SK-N-SH (cell line): ENCODE results near the gene GNA15. TPM values are rescaled to one million over a fixed set of nuclear protein-coding genes. Genes with fewer than 3 reads are reported as not detected.

Source experiments
- CTCF ChIA-PET: fragments of 300-600, 350-600 bp; formaldehyde crosslinking; extraction: SDS; loops from one replicate; lab custom pipeline; 2021; lab: Yijun Ruan, JAX
- POLR2A ChIA-PET: fragments of 350-600 bp; sonication (Branson Sonifier 250); formaldehyde crosslinking; extraction: SDS; loops from one replicate; lab custom pipeline; 2020; ENCODE audit warnings: antibody characterized with exemption, inconsistent platforms; lab: Yijun Ruan, JAX
- DNase-seq: peaks from one replicate; pipeline ENCODE4 v3.0.0; 2012
- H2AFZ ChIP-seq: fragments of 200-600 bp; sonication (generic); 2 replicates; pipeline ENCODE4 v1.8.1; 2016; ENCODE audit warnings: antibody characterized with exemption, mild to moderate bottlenecking, low read depth
- H3F3A ChIP-seq: fragments of 200-600 bp; sonication (generic); replicated peaks from 2 replicates; pipeline ENCODE3; 2016; ENCODE audit warnings: antibody characterized with exemption, mild to moderate bottlenecking; ENCODE audit not compliant: insufficient read depth
- H3K27ac ChIP-seq, 2 experiments: fragments of 200-500 bp in 1 of 2; fragments of 200-600 bp in 1 of 2; sonication (Bioruptor generic) in 1 of 2; sonication (generic), shearing (Covaris generic) in 1 of 2; 2 replicates each; pipeline versions ENCODE4 v1.5.1 to v1.6.1; 2014 to 2016; ENCODE audit warnings: low read depth in 2 of 2, inconsistent platforms in 1 of 2, low read length in 1 of 2, mild to moderate bottlenecking in 1 of 2, mixed read lengths in 1 of 2
- H3K27me3 ChIP-seq: fragments of 200-600 bp; sonication (generic), shearing (Covaris generic); 2 replicates; pipeline ENCODE4 v1.6.1; 2016; ENCODE audit warnings: mixed run types; ENCODE audit not compliant: insufficient read depth
- H3K36me3 ChIP-seq, 2 experiments: fragments of 200-500 bp in 1 of 2; fragments of 200-600 bp in 1 of 2; sonication (Bioruptor generic) in 1 of 2; sonication (generic) in 1 of 2; replicated peaks in 1 of 2; 2 replicates each; pipeline versions ENCODE3 to v1.5.1; 2014 to 2016; ENCODE audit warnings: low read length in 1 of 2, mild to moderate bottlenecking in 1 of 2; ENCODE audit not compliant: insufficient read depth in 2 of 2, control insufficient read depth in 1 of 2
- H3K4me1 ChIP-seq, 2 experiments: fragments of 200-500 bp in 1 of 2; fragments of 200-600 bp in 1 of 2; sonication (Bioruptor generic) in 1 of 2; sonication (generic), shearing (Covaris generic) in 1 of 2; 2 replicates each; pipeline versions ENCODE4 v1.5.1 to v1.6.1; 2014 to 2016; ENCODE audit warnings: low read depth in 1 of 2, low read length in 1 of 2, mixed run types in 1 of 2; ENCODE audit not compliant: insufficient read depth in 2 of 2, control insufficient read depth in 1 of 2
- H3K4me2 ChIP-seq: fragments of 200-600 bp; sonication (generic), shearing (Covaris generic); 2 replicates; pipeline ENCODE4 v1.6.1; 2017; ENCODE audit warnings: mixed run types
- H3K4me3 ChIP-seq, 2 experiments: fragments of 200-500 bp in 1 of 2; fragments of 200-600 bp in 1 of 2; sonication (Bioruptor generic) in 1 of 2; sonication (generic), shearing (Covaris generic) in 1 of 2; 2 replicates each; pipeline versions ENCODE4 v1.5.1 to v1.8.1; 2014 to 2016; ENCODE audit warnings: low read depth in 2 of 2, inconsistent platforms in 1 of 2, low read length in 1 of 2, mild to moderate bottlenecking in 1 of 2, mixed read lengths in 1 of 2, moderate library complexity in 1 of 2
- H3K79me2 ChIP-seq: fragments of 200-600 bp; sonication (generic); 2 replicates; pipeline ENCODE4 v1.8.1; 2017; ENCODE audit warnings: mild to moderate bottlenecking; ENCODE audit not compliant: insufficient read depth
- H3K9ac ChIP-seq: fragments of 200-600 bp; sonication (generic); 2 replicates; pipeline ENCODE4 v1.6.1; 2017; ENCODE audit warnings: mixed run types
- H3K9me2 ChIP-seq: fragments of 200-600 bp; sonication (generic); 2 replicates; pipeline ENCODE4 v1.6.1; 2017; ENCODE audit warnings: mixed run types
- H3K9me3 ChIP-seq: fragments of 200-600 bp; sonication (generic); 2 replicates; pipeline ENCODE4 v1.6.1; 2017; ENCODE audit warnings: mixed run types, mild to moderate bottlenecking, moderate library complexity
- H4K20me1 ChIP-seq: fragments of 200-600 bp; sonication (generic); 2 replicates; pipeline ENCODE4 v1.6.1; 2017; ENCODE audit warnings: mild to moderate bottlenecking, mixed run types; ENCODE audit not compliant: insufficient read depth
- CTCF ChIP-seq: fragments of 200-600 bp; sonication (generic); IDR thresholded peaks from 2 replicates; pipeline ENCODE4 v1.6.1; 2017; ENCODE audit warnings: antibody characterized with exemption, mild to moderate bottlenecking, moderate library complexity
- ELF1 ChIP-seq: IDR thresholded peaks from 2 replicates; pipeline ENCODE4 v1.4.0; 2012
- FOXJ3 ChIP-seq: sonication (generic); formaldehyde crosslinking; IDR thresholded peaks from 2 replicates; pipeline ENCODE4 v1.5.1; 2020; ENCODE audit warnings: mild to moderate bottlenecking, missing genetic modification reagents
- GATA2 ChIP-seq: sonication (generic); formaldehyde crosslinking; IDR thresholded peaks from 2 replicates; pipeline ENCODE4 v1.5.0; 2020; ENCODE audit warnings: mild to moderate bottlenecking, missing genetic modification reagents
- MAX ChIP-seq: IDR thresholded peaks from 2 replicates; pipeline ENCODE4 v1.4.0; 2012; ENCODE audit warnings: low read depth
- RAD21 ChIP-seq: IDR thresholded peaks from 2 replicates; pipeline ENCODE4 v1.6.1; 2012; ENCODE audit warnings: mild to moderate bottlenecking, low read length
- SMC3 ChIP-seq: IDR thresholded peaks from 2 replicates; pipeline ENCODE4 v1.6.1; 2012; ENCODE audit warnings: low read depth, low read length, improper control_type of control experiment
- USF1 ChIP-seq: IDR thresholded peaks from 2 replicates; pipeline ENCODE4 v1.4.0; 2012; ENCODE audit warnings: low read depth, borderline replicate concordance
- WGBS: methylation state at CpG from one replicate; pipeline ENCODE4 v1.1.6; 2017; ENCODE audit warnings: low lambda C conversion rate; 5-methylcytosine and 5-hydroxymethylcytosine counted together
- polyA plus RNA-seq, 3 experiments: library from polyadenylated mRNA; depleted of rRNA; stranded (reverse); fragments of >200 nt; gene quantifications; 2 replicates each; pipeline ENCODE4 v1.2.3, GENCODE V29; 2012

GNA15 gene
- polyA plus RNA-seq, 1 of the 3 experiments (the other 2 are of a cell fraction): 0.05 TPM

- TF ChIP-seq USF1: no peak
- TF ChIP-seq GATA2: no peak
These were observed 9.8 kb upstream of the GNA15 start (continued) for GRCh38 chr19:3125900-3126524.

- ChIA-PET POLR2A (interaction anchor here (1.2 kb wide), 1 partner anchor 179 kb away, joined by 3 read pairs; no protein-coding TSS in a partner anchor), CTCF (interaction anchor here (0.5 to 8.6 kb wide), 28 partner anchors 10 to 186 kb away, joined by 3 to 60 read pairs (median 7); no protein-coding TSS in a partner anchor)
- TF ChIP-seq RAD21 (peak; percentile 56), CTCF (peak; percentile 74), SMC3 (peak; percentile 72), GATA2 (no peak), FOXJ3 (CRISPR knock-in tag) (no peak), ELF1 (no peak)
- no peaks in the 10 kb centered on the region for H3K9me3 ChIP-seq
- H3K79me2 ChIP-seq: no peaks in the 10 kb centered on the region
- H3K36me3 ChIP-seq: no peaks in the 10 kb centered on the region
- no peak overlapping the region for H3K9ac ChIP-seq
- no peak for DNase-seq
- H3K27ac ChIP-seq: no peak overlapping the region
- 25% methylated on average over 1 of the region's 1 CpG for WGBS
- peaks cover 1% of the 10 kb centered on the region for H3F3A ChIP-seq
- no peak overlapping the region for H3K4me2 ChIP-seq
- no peak overlapping the region for H2AFZ ChIP-seq
- H3K27me3 ChIP-seq: no peaks in the 10 kb centered on the region
- no peaks in the 10 kb centered on the region for H3K9me2 ChIP-seq
- no peak overlapping the region for H3K4me3 ChIP-seq
- H3K4me1 ChIP-seq: peaks cover 0 to 2% of the 10 kb centered on the region in 2 experiments; a peak in 1 of 4 replicates
- H4K20me1 ChIP-seq: no peaks in the 10 kb centered on the region
These were observed 6.7 kb upstream of the GNA15 start for GRCh38 chr19:3129112-3129511.

GRCh38 chr19:3131168-3131567, 4.7 kb upstream of the GNA15 start:
- Histone ChIP-seq H2AFZ (no peak overlapping the region), H4K20me1 (no peaks in the 10 kb centered on the region), H3K9ac (no peak overlapping the region), H3K27me3 (no peaks in the 10 kb centered on the region), H3K9me3 (no peaks in the 10 kb centered on the region), H3K4me1 (peaks cover 0 to 2% of the 10 kb centered on the region in 2 experiments; a peak in 1 of 4 replicates), H3K4me3 (no peak overlapping the region), H3K9me2 (no peaks in the 10 kb centered on the region), H3K4me2 (no peak overlapping the region), H3K36me3 (no peaks in the 10 kb centered on the region), H3K27ac (no peak overlapping the region), H3F3A (no peaks in the 10 kb centered on the region), H3K79me2 (no peaks in the 10 kb centered on the region)
- ChIA-PET CTCF (interaction anchor here (1.0 to 8.6 kb wide), 9 partner anchors 14 to 180 kb away, joined by 3 to 60 read pairs (median 31); no protein-coding TSS in a partner anchor), POLR2A (interaction anchor here (0.9 kb wide), 1 partner anchor 13 kb away, joined by 4 read pairs; no protein-coding TSS in a partner anchor)
- 95% methylated on average over 24 of the region's 24 CpGs for WGBS
- no peak for DNase-seq
- no peak for TF ChIP-seq GATA2
- no peak for TF ChIP-seq MAX
- no peak for TF ChIP-seq ELF1
